Natural killer cell (primary cell): ENCODE data around the gene AMPD3. TPM values are rescaled to one million over a fixed set of nuclear protein-coding genes. Genes with fewer than 3 reads are reported as not detected.

Source experiments
- ATAC-seq, 3 donors: fragments of 150-1000 bp in 2 of 3; fragments of 200-7000 bp in 1 of 3; cut with Tn5 transposase; 1 replicate in 1 of 3; 2 replicates in 2 of 3; pipeline ENCODE4 v1.10.0; 2021; ENCODE audit warnings: mild to moderate bottlenecking in 2 of 3, moderate library complexity in 2 of 3
- DNase-seq, 2 donors: peaks; one replicate each; pipeline versions ENCODE4 v3.0.0 to v3.0.0-alpha.2; 2013 to 2021; ENCODE audit warnings: mixed read lengths in 1 of 2
- H3K27ac ChIP-seq: one replicate; pipeline ENCODE4 v1.5.1; 2013; ENCODE audit warnings: mild to moderate bottlenecking, low read length
- H3K27me3 ChIP-seq: one replicate; pipeline ENCODE4 v1.6.1; 2013; ENCODE audit warnings: low read length; ENCODE audit not compliant: control insufficient read depth, insufficient read depth
- H3K36me3 ChIP-seq: one replicate; pipeline ENCODE4 v1.6.1; 2013; ENCODE audit warnings: low read length; ENCODE audit not compliant: control insufficient read depth, insufficient read depth
- H3K4me1 ChIP-seq: one replicate; pipeline ENCODE4 v1.6.1; 2013; ENCODE audit warnings: low read length; ENCODE audit not compliant: control insufficient read depth, insufficient read depth
- H3K4me3 ChIP-seq: one replicate; pipeline ENCODE4 v1.5.1; 2013; ENCODE audit warnings: low read length
- H3K9me3 ChIP-seq: one replicate; pipeline ENCODE4 v1.6.1; 2013; ENCODE audit warnings: low read length; ENCODE audit not compliant: control insufficient read depth, insufficient read depth
- H3K27ac Mint-ChIP-seq, 2 donors: one replicate each; pipeline ENCODE4 v1.8.0; 2022; ENCODE audit warnings: mild to moderate bottlenecking in 2 of 2, mixed read lengths in 2 of 2, moderate library complexity in 1 of 2
- H3K27me3 Mint-ChIP-seq, 2 donors: one replicate each; pipeline ENCODE4 v1.8.0; 2022; ENCODE audit warnings: low read depth in 2 of 2, mixed read lengths in 2 of 2
- H3K36me3 Mint-ChIP-seq: one replicate; pipeline ENCODE4 v1.8.0; 2022; ENCODE audit warnings: mixed read lengths
- H3K4me1 Mint-ChIP-seq, 2 donors: one replicate each; pipeline ENCODE4 v1.8.0; 2022; ENCODE audit warnings: mixed read lengths in 2 of 2
- H3K4me3 Mint-ChIP-seq: one replicate; pipeline ENCODE4 v1.8.0; 2022; ENCODE audit warnings: mild to moderate bottlenecking, moderate library complexity, mixed read lengths
- H3K9me3 Mint-ChIP-seq, 2 donors: one replicate each; pipeline ENCODE4 v1.8.0; 2022; ENCODE audit warnings: mixed read lengths in 2 of 2
- WGBS: methylation state at CpG from one replicate; pipeline ENCODE4 v1.1.7; 2013; ENCODE audit warnings: missing lambda C conversion rate; ENCODE audit not compliant: insufficient coverage; 5-methylcytosine and 5-hydroxymethylcytosine counted together
- intact Hi-C: fragments of 100-400 bp; cut with micrococcal nuclease; formaldehyde crosslinking; loops from one replicate; pipeline ENCODE4 v1.14.2; 2022
- total RNA-seq, 4 donors: library from RNA; stranded (reverse); fragments of 120-200 nt in 1 of 4; gene quantifications; one replicate each; pipeline versions ENCODE4 v1.2.3 to v1.2.4, GENCODE V29; 2013 to 2022
- TF ChIP-seq, protein P1 (sequence below): fragments of 200-600 bp; IDR thresholded peaks from one replicate; pipeline ENCODE4 v1.8.0; 2022; ENCODE audit warnings: antibody characterized with exemption

AMPD3 gene
- total RNA-seq, 3 donors from 2014 or later (not counting 1 experiment from before 2014, with no cell fraction given) = 5.5 to 9.2 (median 6.8) TPM

DNA sequence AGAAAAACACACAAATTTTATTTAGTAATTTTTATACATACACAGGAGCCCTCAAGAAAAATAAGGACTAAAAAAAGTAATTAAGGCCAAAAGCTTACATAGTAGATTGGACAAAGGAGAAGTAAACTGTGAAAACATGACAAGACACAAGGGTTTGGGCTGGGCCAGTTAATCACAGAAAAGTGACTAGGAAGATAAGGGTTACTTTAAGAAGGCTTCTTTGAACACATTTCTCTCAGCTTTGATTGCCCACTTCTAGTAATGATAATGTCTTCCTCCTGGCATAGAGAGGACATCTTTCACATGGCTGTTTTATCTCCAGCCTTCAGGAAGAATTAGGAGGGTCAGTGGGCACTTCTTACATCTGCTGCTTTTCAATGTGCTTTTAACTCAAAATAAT lies 82.5 kb downstream of the AMPD3 start:
- intact Hi-C loops = no loop called here
- Histone ChIP-seq H3K4me1 (peaks cover 7% of the 10 kb centered on the region), H3K9me3 (no peaks in the 10 kb centered on the region), H3K4me3 (no peak overlapping the region), H3K27ac (no peak overlapping the region), H3K27me3 (no peaks in the 10 kb centered on the region), H3K36me3 (peaks cover 10% of the 10 kb centered on the region)
- ATAC-seq (no peak), DNase-seq (no peak)
- Mint-ChIP-seq H3K27me3 (no peaks in the 10 kb centered on the region), H3K27ac (no peak overlapping the region), H3K36me3 (peaks cover 11% of the 10 kb centered on the region), H3K4me3 (no peak overlapping the region), H3K4me1 (peaks cover 18% of the 10 kb centered on the region in 2 donors), H3K9me3 (no peaks in the 10 kb centered on the region)
- TF ChIP-seq, protein P1, sequence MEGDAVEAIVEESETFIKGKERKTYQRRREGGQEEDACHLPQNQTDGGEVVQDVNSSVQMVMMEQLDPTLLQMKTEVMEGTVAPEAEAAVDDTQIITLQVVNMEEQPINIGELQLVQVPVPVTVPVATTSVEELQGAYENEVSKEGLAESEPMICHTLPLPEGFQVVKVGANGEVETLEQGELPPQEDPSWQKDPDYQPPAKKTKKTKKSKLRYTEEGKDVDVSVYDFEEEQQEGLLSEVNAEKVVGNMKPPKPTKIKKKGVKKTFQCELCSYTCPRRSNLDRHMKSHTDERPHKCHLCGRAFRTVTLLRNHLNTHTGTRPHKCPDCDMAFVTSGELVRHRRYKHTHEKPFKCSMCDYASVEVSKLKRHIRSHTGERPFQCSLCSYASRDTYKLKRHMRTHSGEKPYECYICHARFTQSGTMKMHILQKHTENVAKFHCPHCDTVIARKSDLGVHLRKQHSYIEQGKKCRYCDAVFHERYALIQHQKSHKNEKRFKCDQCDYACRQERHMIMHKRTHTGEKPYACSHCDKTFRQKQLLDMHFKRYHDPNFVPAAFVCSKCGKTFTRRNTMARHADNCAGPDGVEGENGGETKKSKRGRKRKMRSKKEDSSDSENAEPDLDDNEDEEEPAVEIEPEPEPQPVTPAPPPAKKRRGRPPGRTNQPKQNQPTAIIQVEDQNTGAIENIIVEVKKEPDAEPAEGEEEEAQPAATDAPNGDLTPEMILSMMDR = no peak

DNA sequence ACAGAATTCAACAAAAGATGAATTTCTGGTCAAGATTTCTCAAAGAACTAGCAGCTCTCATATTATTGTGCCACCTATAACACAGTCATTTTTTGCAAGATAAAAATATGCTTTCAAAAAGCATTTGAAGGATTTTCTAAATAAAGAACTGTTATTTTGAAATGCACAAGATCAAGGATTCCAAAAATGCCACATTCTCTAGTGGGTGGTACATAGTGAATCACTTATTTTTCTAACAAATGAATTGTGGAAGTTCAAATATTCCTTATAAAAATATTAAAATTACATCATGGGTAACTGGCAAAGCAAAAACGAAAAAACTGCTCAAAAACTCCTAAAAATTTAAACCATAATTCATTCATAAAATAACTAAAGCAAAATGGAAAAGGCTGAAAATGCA lies 83.9 kb downstream of the AMPD3 start:
- peaks cover 18% of the 10 kb centered on the region in 2 donors for H3K4me1 Mint-ChIP-seq

DNA sequence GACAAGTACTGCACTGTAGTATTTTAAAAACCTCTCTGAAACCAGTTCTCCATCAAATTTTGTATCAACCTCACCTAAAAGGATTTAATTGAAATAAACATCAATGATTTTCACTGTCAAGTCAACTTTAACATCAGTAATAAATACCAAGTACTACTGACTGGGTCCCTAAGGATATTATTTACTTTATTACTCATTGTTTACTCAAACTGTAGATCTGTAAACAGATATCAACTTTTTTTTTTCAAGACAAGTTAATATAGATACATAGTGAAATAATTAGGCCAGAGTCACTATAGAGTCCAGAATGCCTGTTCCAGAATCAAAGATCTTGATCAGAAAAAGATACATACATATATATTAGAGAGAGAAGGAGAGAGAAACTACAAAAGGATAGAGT lies 84.3 kb downstream of the AMPD3 start:
- ATAC-seq (no peak), DNase-seq (no peak)
- H3K27ac Mint-ChIP-seq = peak overlapping the region; percentile 87 to 89
- H3K4me1 Mint-ChIP-seq = peaks cover 18% of the 10 kb centered on the region in 2 donors
- TF ChIP-seq, protein P1 = no peak
- H3K4me3 ChIP-seq = no peak overlapping the region
- peak overlapping the region; percentile 92 for H3K4me3 Mint-ChIP-seq
- no peaks in the 10 kb centered on the region for H3K27me3 ChIP-seq
- no peaks in the 10 kb centered on the region for H3K9me3 Mint-ChIP-seq
- no peak overlapping the region for H3K27ac ChIP-seq
- H3K4me1 ChIP-seq = peaks cover 7% of the 10 kb centered on the region
- no peaks in the 10 kb centered on the region for H3K36me3 ChIP-seq
- peaks cover 2 to 7% of the 10 kb centered on the region in 2 donors for H3K27me3 Mint-ChIP-seq
- no peaks in the 10 kb centered on the region for H3K36me3 Mint-ChIP-seq
- peaks cover 5% of the 10 kb centered on the region for H3K9me3 ChIP-seq
- intact Hi-C loops = no loop called here

More for the DNA sequence above, 83.9 kb downstream of the AMPD3 start:
- H3K9me3 Mint-ChIP-seq = no peaks in the 10 kb centered on the region
- intact Hi-C loops = no loop called here
- peaks cover 7% of the 10 kb centered on the region for H3K4me1 ChIP-seq
- peaks cover under 1% of the 10 kb centered on the region for H3K36me3 ChIP-seq
- TF ChIP-seq, protein P1 = no peak
- H3K9me3 ChIP-seq = peaks cover under 1% of the 10 kb centered on the region
- peaks cover 0 to 7% of the 10 kb centered on the region in 2 donors for H3K27me3 Mint-ChIP-seq
- peaks cover 1% of the 10 kb centered on the region for H3K36me3 Mint-ChIP-seq
- no peak for ATAC-seq
- no peak for DNase-seq
- WGBS = 63% methylated on average over 1 of the region's 1 CpG
- H3K27ac ChIP-seq = no peak overlapping the region
- H3K4me3 Mint-ChIP-seq = peak overlapping the region; percentile 13
- H3K27ac Mint-ChIP-seq = no peak overlapping the region
- H3K4me3 ChIP-seq = no peak overlapping the region
- H3K27me3 ChIP-seq = no peaks in the 10 kb centered on the region

DNA sequence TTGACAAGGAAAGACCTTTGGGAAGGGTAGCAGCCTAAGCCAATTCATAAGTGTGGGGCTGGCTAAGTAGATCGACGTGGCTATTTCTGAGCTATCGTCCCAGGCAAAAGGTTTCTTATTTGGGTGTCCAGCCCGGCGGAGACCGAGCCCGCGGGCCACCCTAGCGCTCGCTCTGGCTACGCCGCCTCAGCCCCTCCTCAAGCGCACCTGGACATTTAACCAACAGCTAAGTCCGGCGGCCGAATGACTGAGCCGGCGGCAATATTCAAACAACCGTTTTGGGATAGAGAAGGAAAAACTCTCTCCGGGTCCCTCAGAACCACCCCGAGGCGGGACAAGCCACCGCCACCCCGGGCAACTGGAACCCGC lies 85.5 kb downstream of the AMPD3 start:
- Mint-ChIP-seq H3K9me3 (no peaks in the 10 kb centered on the region), H3K27ac (peak overlapping the region; percentile 87 to 89), H3K4me3 (peak overlapping the region; percentile 92), H3K4me1 (peaks cover 18% of the 10 kb centered on the region in 2 donors), H3K27me3 (peaks cover 2 to 7% of the 10 kb centered on the region in 2 donors), H3K36me3 (no peaks in the 10 kb centered on the region)
- no peaks in the 10 kb centered on the region for H3K27me3 ChIP-seq
- DNase-seq (peak in 1 of 2 donors; percentile 40), ATAC-seq (peak; percentile 12)
- peak overlapping the region; percentile 84 for H3K27ac ChIP-seq
- no peaks in the 10 kb centered on the region for H3K36me3 ChIP-seq
- peak overlapping the region; percentile 78 for H3K4me3 ChIP-seq
- TF ChIP-seq, protein P1 = no peak
- H3K9me3 ChIP-seq = peaks cover 7% of the 10 kb centered on the region
- peaks cover 14% of the 10 kb centered on the region for H3K4me1 ChIP-seq
- WGBS = under 1% methylated on average over 25 of the region's 25 CpGs
- intact Hi-C loops = loop anchor here (5.0 kb wide), 4 partner anchors 88 to 1083 kb away; no protein-coding TSS in a partner anchor
